Stimulated activated CD8-positive, alpha-beta memory T cell treated with anti-CD3 and anti-CD28 coated beads, Interleukin-2, amount 100 ng/mL, for 48 hours (primary cell): ENCODE data around the gene CALHM5.
A peak's percentile ranks its signal among the peaks of the same experiment; 100 is the strongest.
"Not testable (repeated sequence)": the region's sequence is repeated elsewhere in the genome, so short reads cannot be mapped to it uniquely, and the experiment has no call there.

Experiments used
- DNase-seq, 2 donors: peaks; one replicate each; pipeline ENCODE4 v3.0.0-alpha.2; 2020; ENCODE audit warnings: low read depth in 2 of 2

The CALHM5 gene

DNA sequence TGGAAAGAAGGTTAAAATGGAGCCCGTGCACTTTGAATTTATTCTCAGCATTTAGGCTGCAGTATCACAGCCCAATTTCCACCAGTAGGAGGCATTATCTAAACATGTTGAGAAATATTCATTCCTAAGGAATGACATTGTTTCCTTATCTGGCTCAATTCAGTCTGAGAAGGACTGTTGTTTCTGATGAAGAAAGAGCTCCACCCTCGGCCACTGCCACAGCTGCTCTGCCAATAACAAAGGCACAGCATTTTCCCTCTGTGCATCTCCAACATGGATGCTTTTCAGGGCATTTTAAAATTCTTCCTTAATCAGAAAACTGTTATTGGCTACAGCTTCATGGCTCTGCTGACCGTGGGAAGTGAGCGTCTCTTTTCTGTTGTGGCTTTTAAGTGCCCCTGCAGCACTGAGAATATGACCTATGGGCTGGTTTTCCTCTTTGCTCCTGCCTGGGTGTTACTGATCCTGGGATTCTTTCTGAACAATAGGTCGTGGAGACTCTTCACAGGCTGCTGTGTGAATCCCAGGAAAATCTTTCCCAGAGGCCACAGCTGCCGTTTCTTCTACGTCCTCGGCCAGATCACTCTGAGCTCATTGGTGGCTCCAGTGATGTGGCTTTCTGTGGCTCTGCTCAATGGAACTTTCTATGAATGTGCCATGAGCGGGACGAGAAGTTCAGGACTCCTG is at the start of gene CALHM5:
Gene CALHM5, plus strand, starts transcription at position 216 of the 687 bp plus-strand sequence. Its CDS starts 58 bp downstream, at position 274.
- DNase-seq: no peak

- peak; percentile 26 to 44 for DNase-seq
Observed at GRCh38 chr6:116461932-116462885, 49.2 kb upstream of the CALHM5 start.

GRCh38 chr6:116463301-116463700 is 48.1 kb upstream of the CALHM5 start:
- DNase-seq: no peak

DNA sequence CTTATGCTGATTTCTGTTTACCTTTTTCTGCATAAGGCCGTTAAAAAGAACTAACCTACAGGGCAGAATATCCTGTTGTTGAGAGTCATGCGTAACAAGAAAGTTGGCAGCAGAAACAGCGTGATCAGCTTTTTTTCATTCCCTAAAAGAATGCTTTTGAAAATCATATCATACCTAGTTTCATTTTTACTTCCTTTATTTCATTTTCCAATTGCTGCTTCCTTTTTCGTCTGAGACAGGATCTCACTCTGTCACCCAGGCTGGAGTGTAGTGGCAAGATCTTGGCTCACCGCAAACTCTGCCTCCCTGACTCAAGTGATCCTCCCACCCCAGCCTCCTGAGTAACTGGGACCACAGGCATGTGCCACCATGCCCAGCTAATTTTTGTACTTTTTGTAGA is 46.2 kb upstream of the CALHM5 start:
- DNase-seq: no peak

GRCh38 chr6:116467096-116467495 is 44.3 kb upstream of the CALHM5 start:
- DNase-seq: no peak

DNA sequence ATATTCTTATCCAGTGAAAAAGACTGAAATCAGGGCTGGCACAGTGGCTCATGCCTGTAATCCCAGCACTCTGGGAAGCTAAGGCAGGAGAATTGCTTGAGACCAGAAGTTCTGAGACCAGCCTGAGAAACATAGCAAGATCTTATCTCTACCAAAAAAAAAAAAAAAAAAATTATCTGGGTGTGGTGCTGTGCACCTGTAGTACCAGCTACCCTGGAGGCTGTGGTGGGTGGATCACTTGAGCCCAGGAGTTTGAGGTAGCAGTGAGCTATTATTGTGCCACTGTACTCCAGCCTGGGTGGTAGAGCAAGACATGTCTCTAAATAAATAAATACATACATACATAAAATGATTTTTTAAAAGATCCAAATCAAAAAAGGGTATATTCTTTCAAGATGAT is 43.9 kb upstream of the CALHM5 start:
- DNase-seq: no peak

- no peak for DNase-seq
Observed at GRCh38 chr6:116468293-116468692, 43.1 kb upstream of the CALHM5 start.

- no peak for DNase-seq
Observed at GRCh38 chr6:116471531-116471930, 39.9 kb upstream of the CALHM5 start.

DNA sequence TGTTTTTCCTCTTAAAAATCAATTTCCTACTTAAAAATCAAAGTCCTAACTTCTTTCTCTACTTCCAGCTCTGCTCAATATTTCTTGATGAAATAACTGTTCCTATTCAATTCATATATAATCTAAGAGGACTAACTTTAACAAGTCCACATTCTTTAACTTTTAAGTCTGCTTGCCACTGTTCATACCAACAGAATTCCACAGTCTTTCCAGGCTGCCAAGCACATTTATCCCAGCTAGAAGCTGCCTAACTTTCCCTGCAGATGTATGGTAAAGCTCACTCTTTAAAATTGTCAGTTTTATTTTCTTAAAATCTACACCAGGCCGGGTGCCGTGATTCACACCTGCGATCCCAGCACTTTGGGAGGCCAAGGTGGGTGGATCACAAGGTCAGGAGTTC is 38.7 kb upstream of the CALHM5 start:
- DNase-seq: no peak

- no peak for DNase-seq
Observed at GRCh38 chr6:116475141-116475540, 36.3 kb upstream of the CALHM5 start.

DNA sequence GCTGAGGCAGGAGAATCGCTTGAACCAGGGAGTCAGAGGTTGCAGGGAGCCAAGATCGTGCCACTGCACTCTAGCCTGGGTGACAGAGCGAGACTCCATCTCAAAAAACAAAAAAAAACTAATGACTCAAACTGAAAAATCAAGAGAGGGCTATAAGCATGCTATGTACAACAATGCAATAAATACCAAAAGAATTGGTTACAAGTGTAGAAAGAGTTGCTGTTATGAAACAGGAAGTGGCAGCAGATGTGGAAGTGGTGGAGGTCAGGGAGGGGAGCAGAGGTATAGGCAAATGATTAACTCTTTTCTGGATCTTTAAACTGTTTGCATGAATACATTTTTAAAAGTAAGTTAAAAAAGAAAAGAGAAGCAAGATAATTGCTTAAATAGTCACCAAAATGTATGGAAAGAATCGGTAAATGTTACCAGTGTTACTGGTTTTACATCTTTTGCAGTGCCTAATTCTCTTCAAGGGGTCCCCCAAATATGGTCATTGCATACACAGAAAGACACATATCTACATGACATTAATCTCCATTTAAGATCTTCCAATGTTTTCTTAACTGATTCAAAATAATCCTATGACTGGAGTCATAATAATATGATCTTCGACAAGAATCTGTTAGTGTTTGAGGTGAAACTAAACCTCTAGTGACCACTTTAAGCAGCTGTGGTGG is 35.3 kb upstream of the CALHM5 start:
- DNase-seq: no peak

GRCh38 chr6:116482780-116483179 is 28.7 kb upstream of the CALHM5 start:
- DNase-seq: no peak

- no peak for DNase-seq
Observed at GRCh38 chr6:116483616-116484015, 27.8 kb upstream of the CALHM5 start.

- DNase-seq: no peak
Observed at GRCh38 chr6:116485559-116486184, 25.8 kb upstream of the CALHM5 start.

DNA sequence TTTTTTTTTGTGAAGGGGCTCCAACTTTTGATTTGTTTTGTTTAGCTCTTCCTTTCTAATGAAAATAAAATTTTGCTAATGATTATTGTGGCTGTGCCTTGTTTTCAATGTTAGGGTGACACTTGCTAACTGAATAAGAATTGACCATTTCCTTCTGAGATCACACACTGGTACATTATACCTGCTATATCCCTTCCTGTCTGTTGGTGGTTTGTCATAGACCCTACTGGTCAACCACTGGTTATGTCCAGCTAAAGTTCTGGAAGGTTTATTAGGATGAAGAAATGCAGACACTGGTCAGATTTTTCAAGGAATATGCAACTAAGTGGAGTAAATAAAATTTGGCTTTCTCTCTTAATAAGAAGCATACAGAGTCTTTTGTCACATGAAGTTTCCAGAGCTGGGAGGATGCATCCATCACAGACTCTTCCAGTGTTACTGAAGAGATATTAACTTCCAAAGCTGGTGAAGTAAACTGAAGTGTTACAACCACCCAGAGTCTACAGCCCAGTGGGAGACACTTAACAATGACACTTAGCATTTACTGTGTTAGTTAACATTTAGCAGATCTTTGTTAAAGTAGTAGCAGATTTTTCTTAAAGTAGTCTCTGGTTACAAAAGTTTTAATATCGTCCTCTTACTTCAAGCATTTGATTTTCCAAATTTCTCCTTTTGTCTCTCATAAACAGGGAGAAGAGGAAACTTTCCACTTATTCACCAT is 19.7 kb upstream of the CALHM5 start:
- no peak for DNase-seq

- no peak for DNase-seq
Observed at GRCh38 chr6:116492331-116493067, 18.9 kb upstream of the CALHM5 start.

- DNase-seq: not testable (repeated sequence)
Observed at GRCh38 chr6:116495161-116495560, 16.3 kb upstream of the CALHM5 start.

DNA sequence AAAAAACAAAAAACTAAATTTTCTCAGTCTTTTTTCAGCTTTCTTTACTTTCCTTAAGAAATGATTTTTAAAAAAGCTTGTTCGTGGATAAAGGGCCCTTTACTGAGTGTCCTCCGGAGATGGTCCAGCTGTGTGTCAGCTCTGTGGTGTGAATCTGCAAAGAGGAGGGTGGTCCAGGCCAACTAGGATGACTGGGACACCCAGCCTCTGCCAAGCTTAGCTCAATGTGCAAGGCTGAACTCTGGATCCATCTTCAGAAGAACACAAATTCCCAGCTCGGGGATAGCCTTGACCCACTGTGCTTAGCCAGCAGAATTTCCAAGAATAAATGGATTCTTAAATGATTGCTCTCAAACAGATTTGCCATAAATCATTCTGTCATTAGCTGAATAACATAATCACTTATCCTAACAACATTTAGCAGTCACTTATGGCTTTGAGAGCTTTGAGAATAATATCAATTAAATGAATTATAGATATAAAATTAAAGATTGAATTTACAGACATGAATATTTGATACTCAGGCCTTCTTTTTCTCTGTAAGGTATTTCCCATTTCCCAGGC is 14.2 kb upstream of the CALHM5 start:
- no peak for DNase-seq

DNA sequence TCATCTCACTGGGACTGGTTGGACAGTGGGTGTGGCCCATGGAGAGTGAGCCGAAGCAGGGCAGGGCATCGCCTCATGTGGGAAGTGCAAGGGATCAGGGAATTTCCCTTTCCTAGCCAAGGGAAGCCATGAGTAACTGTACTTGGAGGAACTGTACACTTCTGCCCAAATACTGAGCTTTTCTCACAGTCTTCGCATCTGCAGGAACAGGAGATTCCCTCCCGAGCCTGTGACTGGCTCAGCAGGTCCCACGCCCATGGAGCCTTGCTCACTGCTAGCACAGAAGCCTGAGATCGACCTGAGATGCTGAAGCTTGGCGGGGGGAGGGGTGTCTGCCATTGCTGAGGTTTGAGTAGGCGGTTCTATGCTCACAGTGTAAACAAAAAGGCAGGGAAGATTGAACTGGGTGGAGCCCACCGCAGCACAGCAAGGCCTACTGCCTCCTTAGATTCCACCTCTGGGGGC is 10.4 kb upstream of the CALHM5 start:
- no peak for DNase-seq

DNA sequence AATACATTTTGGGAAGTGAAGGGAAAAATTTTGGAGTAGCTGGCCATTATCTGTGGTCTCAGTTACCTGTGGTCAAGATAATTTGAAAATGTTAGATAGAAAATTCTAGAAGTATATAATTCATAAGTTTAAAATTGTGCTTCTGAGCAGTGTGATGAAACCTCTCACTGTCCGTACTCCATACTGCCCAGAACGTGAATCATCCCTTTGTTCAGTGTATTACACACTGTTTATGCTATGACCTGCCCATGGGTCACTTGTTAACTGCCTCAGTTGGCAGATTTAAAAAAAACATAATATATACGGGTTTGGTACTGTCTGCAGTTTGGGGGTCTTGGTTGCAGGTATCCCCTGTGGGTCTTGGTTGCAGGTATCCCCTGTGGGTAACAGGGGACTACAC is 4.1 kb upstream of the CALHM5 start:
- no peak for DNase-seq
